Heart left ventricle (tissue), 13 donors: ENCODE results near the gene CASQ1.

Source experiments
- POLR2A ChIP-seq, 2 donors: fragments of 450-650 bp; IDR thresholded peaks; one replicate each; pipeline ENCODE4 v1.6.1; 2017; ENCODE audit warnings: antibody characterized with exemption in 2 of 2, mild to moderate bottlenecking in 2 of 2, moderate library complexity in 2 of 2
- TF ChIP-seq, protein P1 (sequence below), 12 donors: fragments of 200-600 bp; sonication (generic) in 4 of 12; IDR thresholded peaks; one replicate each; pipeline versions ENCODE4 v1.5.0 to v1.8.0; 2018 to 2022; ENCODE audit warnings: antibody characterized with exemption in 12 of 12, mild to moderate bottlenecking in 5 of 12
- donor health status: ischemic (EF 13 %, LVEDD 7.1; RV severe dilation, severe dysfunction).
- donor health status: DM: no; HTN: yes; CAD: no.
- donor health status: DM: no; HTN: no; CAD: no.
- donor health status: ischemic (EF 25% LVEDD 6.9; RV normal size, moderate dysfunction).
- donor health status: ischemic (EF 25% LVEDD 5.7; RV mildly dilated, moderate dysfunction).
- donor health status: ischemic (EF 35%, LVEDD 5.7; RV mildly dilated, moderate dysfunction).
- donor health status: nonischemic (EF 11% LVEDD 7.7; RV severe dilation, severe dysfunction).
- donor health status: DM: yes; HTN: yes; CAD: no.
- donor health status: PGD.
- donor health status: ischemic (EF 29% LVEDD 5.4; RV normal size, mild dysfunction).
- donor health status: nonischemic (EF 23%, LVEDD 6.1; RV moderate dilation, normal function).

- TF ChIP-seq POLR2A (IDR thresholded peaks at IDR 0.05), result no peak
- TF ChIP-seq, protein P1, sequence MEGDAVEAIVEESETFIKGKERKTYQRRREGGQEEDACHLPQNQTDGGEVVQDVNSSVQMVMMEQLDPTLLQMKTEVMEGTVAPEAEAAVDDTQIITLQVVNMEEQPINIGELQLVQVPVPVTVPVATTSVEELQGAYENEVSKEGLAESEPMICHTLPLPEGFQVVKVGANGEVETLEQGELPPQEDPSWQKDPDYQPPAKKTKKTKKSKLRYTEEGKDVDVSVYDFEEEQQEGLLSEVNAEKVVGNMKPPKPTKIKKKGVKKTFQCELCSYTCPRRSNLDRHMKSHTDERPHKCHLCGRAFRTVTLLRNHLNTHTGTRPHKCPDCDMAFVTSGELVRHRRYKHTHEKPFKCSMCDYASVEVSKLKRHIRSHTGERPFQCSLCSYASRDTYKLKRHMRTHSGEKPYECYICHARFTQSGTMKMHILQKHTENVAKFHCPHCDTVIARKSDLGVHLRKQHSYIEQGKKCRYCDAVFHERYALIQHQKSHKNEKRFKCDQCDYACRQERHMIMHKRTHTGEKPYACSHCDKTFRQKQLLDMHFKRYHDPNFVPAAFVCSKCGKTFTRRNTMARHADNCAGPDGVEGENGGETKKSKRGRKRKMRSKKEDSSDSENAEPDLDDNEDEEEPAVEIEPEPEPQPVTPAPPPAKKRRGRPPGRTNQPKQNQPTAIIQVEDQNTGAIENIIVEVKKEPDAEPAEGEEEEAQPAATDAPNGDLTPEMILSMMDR (IDR thresholded peaks at IDR 0.05), result no peak
Observed at GRCh38 chr1:160209321-160210046, 19.1 kb downstream of the CASQ1 start.
